Psoas muscle (tissue), 8 donors: ENCODE measurements around the gene BPIFA2. TPM values are rescaled to one million over a fixed set of nuclear protein-coding genes. Genes with fewer than 3 reads are reported as not detected.

Experiments used
- ATAC-seq, 4 donors: fragments of 200-7000 bp; cut with Tn5 transposase; one replicate each; pipeline ENCODE4 v1.9.1; 2020; ENCODE audit warnings: moderate library complexity in 3 of 4, mild to moderate bottlenecking in 2 of 4
- DNase-seq, 2 donors: peaks; one replicate each; pipeline ENCODE4 v3.0.0-alpha.2; 2020
- H3K27ac ChIP-seq: fragments of 200-600 bp; one replicate; pipeline ENCODE4 v1.8.0; 2022
- H3K27me3 ChIP-seq, 3 donors: fragments of 200-600 bp in 1 of 3; one replicate each; pipeline versions ENCODE4 v1.6.1 to v1.8.0; 2013 to 2022; ENCODE audit warnings: low read length in 2 of 3, mild to moderate bottlenecking in 2 of 3, moderate library complexity in 1 of 3; ENCODE audit not compliant: insufficient read depth in 3 of 3
- H3K36me3 ChIP-seq, 2 donors: fragments of 200-600 bp in 1 of 2; one replicate each; pipeline versions ENCODE4 v1.6.1 to v1.8.0; 2013 to 2022; ENCODE audit warnings: low read depth in 1 of 2, mild to moderate bottlenecking in 1 of 2, moderate library complexity in 1 of 2; ENCODE audit not compliant: insufficient read depth in 1 of 2
- H3K4me1 ChIP-seq: fragments of 200-600 bp; one replicate; pipeline ENCODE4 v1.8.0; 2022
- H3K4me3 ChIP-seq: fragments of 200-600 bp; one replicate; pipeline ENCODE4 v1.8.0; 2022; ENCODE audit warnings: mild to moderate bottlenecking
- H3K9me3 ChIP-seq: fragments of 200-600 bp; one replicate; pipeline ENCODE4 v1.8.0; 2022
- WGBS, 3 donors: extraction: QIAGEN DNeasy Blood & Tissue Kit; methylation state at CpG; one replicate each; pipeline versions ENCODE4 v1.1.6 to v1.1.7; 2013; 5-methylcytosine and 5-hydroxymethylcytosine counted together
- intact Hi-C, 2 donors: fragments of 100-400 bp; cut with DNase I; formaldehyde crosslinking; loops; one replicate each; pipeline versions ENCODE4 v1.11.0 to v1.14.2; 2022
- polyA plus RNA-seq, 3 donors: library from polyadenylated mRNA; stranded (reverse); fragments of 200-250 nt; gene quantifications; one replicate each; pipeline ENCODE4 v1.2.3, GENCODE V29; 2013
- total RNA-seq, 4 donors: library from RNA; stranded (reverse); fragmentation: NEBNext Ultra II Directional in 2 of 4; extraction: Animal tissue kit (Norgen Biotek cat#: 25700) in 2 of 4; gene quantifications; one replicate each; pipeline versions ENCODE4 v1.2.1 to v1.2.4, GENCODE V29; 2021 to 2023
- TF ChIP-seq, protein P1 (sequence below): fragments of 200-600 bp; IDR thresholded peaks from one replicate; pipeline ENCODE4 v1.8.0; 2022; ENCODE audit warnings: antibody characterized with exemption
- donor health status: healthy with polysubstance abuse.
- donor health status: DM: no; HTN: no; CAD: no; lungs with moderate emphysema.
- donor health status: Bipolar disorder and iron deficiency.
- donor health status: healthy.
- donor health status: DM: yes; HTN: yes; CAD: no.
- donor health status: DM: no; HTN: no; CAD: no.
- donor health status: DM: no; HTN: no; CAD: no.
- donor health status: DM: yes; HTN: yes; CAD: no.

The BPIFA2 gene
- total and polyA plus RNA-seq, 7 donors: not detected

DNA sequence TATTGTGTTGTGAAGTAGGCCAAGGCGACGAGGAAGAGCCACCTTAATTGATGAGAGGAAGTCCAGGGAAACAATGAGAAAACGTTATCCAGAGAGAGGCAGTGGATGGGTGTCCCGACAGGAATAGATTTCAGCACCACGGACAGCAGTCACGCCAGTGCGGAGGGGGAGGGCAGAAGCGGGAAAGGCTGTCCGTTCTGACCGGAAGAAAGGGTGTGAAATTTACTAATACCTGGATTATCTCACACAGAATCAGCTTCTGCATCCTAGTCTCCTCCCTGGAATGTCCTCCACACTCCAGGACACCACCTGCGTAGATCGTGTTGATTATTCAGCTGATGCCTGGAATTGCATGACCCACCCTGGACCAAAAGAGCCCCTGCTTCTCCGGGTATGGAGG is 41.8 kb downstream of the BPIFA2 start:
- Histone ChIP-seq H3K27ac (no peak overlapping the region), H3K9me3 (no peaks in the 10 kb centered on the region), H3K4me3 (no peak overlapping the region), H3K36me3 (no peaks in the 10 kb centered on the region), H3K27me3 (peaks cover 0 to 16% (median 10%) of the 10 kb centered on the region in 3 donors), H3K4me1 (no peaks in the 10 kb centered on the region)
- intact Hi-C loops: loop anchor here in 1 of 2 donors (5.0 kb wide), 1 partner anchor 307 kb away; no protein-coding TSS in a partner anchor
- WGBS, 3 donors: 2 to 3% (median 3%) methylated on average over 13 of the region's 13 CpGs
- peak in 1 of 4 donors; percentile 65 for ATAC-seq
- DNase-seq: peak; percentile 38 to 70
- TF ChIP-seq, protein P1, sequence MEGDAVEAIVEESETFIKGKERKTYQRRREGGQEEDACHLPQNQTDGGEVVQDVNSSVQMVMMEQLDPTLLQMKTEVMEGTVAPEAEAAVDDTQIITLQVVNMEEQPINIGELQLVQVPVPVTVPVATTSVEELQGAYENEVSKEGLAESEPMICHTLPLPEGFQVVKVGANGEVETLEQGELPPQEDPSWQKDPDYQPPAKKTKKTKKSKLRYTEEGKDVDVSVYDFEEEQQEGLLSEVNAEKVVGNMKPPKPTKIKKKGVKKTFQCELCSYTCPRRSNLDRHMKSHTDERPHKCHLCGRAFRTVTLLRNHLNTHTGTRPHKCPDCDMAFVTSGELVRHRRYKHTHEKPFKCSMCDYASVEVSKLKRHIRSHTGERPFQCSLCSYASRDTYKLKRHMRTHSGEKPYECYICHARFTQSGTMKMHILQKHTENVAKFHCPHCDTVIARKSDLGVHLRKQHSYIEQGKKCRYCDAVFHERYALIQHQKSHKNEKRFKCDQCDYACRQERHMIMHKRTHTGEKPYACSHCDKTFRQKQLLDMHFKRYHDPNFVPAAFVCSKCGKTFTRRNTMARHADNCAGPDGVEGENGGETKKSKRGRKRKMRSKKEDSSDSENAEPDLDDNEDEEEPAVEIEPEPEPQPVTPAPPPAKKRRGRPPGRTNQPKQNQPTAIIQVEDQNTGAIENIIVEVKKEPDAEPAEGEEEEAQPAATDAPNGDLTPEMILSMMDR: no peak

DNA sequence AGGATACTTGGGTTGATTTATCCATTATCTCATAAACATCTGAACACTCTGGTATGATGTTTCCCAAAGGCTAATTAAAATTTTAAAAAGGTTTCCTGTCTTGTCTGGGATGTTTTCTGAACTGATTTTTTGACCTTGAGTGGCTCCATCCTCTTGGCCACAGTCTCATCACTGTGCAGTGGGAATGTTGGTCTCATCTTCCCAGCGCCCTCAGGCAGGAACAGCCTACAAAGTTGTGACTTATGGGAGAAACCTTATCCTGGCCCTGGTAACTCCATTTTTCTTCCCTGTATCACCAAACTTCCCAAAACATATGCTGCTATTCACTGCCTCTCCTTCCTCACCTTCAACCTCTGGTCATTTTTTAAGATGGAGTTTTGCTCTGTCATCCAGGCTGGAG is 42.4 kb downstream of the BPIFA2 start:
- H3K27me3 ChIP-seq: peaks cover 0 to 16% (median 10%) of the 10 kb centered on the region in 3 donors
- WGBS, 3 donors: 49 to 60% (median 53%) methylated on average over 1 of the region's 1 CpG
- no peak for ATAC-seq

DNA sequence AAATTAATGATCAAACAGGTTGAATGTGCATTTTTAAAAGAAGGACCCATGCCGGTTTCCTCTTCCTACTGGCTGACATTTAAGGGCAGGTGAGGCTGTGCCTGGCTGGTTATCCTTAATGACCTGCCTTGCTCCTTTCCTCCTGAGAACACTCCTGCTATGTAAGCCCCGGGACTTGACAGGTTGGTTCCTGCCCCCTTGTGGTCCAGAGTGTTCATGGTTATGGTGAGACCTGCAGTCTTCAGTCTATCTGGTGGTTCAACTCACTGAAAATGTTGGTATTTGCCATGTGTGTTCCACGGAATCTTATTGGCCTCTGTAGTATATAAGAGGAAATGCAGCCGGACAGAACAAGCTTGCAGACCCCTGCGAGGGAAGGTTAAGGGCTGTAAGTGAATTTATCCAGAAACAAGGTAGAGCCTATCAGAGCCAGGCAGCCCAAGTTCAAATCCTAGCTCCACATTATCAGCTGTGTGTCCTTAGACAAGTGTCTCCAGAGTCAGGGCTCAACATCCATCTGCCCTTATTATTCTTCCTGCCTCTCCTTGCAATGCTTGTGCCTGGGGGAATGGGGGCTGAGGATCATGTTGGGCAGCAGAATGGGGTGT is 44.0 kb downstream of the BPIFA2 start:
- no peak for ATAC-seq
- Histone ChIP-seq H3K27me3 (peaks cover 0 to 16% (median 9%) of the 10 kb centered on the region in 3 donors), H3K27ac (no peak overlapping the region), H3K4me1 (no peaks in the 10 kb centered on the region), H3K4me3 (no peak overlapping the region), H3K36me3 (no peaks in the 10 kb centered on the region), H3K9me3 (no peaks in the 10 kb centered on the region)
- no peak for DNase-seq
- intact Hi-C loops: loop anchor here in 1 of 2 donors (5.0 kb wide), 1 partner anchor 310 kb away; no protein-coding TSS in a partner anchor
- 16 to 25% (median 19%) methylated on average over 5 of the region's 5 CpGs for WGBS, 3 donors
- TF ChIP-seq, protein P1: no peak

More for the DNA sequence above, 42.4 kb downstream of the BPIFA2 start:
- no peak overlapping the region for H3K4me3 ChIP-seq
- no peaks in the 10 kb centered on the region for H3K9me3 ChIP-seq
- H3K4me1 ChIP-seq: no peaks in the 10 kb centered on the region
- intact Hi-C loops: loop anchor here in 1 of 2 donors (5.0 kb wide), 1 partner anchor 308 kb away; no protein-coding TSS in a partner anchor
- no peaks in the 10 kb centered on the region for H3K36me3 ChIP-seq
- H3K27ac ChIP-seq: no peak overlapping the region
- TF ChIP-seq, protein P1: no peak
- DNase-seq: no peak

DNA sequence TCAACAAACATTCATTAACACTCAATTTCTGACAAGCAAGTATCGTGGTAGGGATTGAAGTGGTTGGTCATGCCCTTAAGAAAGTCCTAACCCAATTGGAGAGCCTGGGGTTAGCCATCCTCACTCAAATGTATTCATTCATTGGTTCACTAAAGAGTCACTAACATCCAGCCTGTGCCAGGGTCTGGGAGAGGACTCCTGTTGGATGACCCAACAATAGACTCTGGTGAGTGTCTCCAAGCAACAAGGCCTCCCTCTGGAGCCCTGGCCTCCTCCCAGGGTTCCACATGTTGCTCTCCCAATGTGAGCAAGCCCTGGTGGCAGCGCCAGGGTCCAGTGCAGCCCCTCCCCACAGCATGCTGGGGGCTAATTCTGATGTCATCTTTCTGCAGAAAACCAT is 49.1 kb downstream of the BPIFA2 start, which contains the start of gene BPIFA3:
Gene BPIFA3, plus strand, starts transcription at position 301 of the 400 bp plus-strand sequence. CDS start 185 bp downstream, outside the sequence.
- H3K9me3 ChIP-seq: no peaks in the 10 kb centered on the region
- H3K36me3 ChIP-seq: no peaks in the 10 kb centered on the region
- no peak for ATAC-seq
- H3K27me3 ChIP-seq: peaks cover 0 to 16% (median 9%) of the 10 kb centered on the region in 3 donors
- no peak for DNase-seq
- intact Hi-C loops: no loop called here
- H3K4me1 ChIP-seq: no peaks in the 10 kb centered on the region
- TF ChIP-seq, protein P1: no peak
- WGBS, 3 donors: 65 to 80% (median 71%) methylated on average over 2 of the region's 2 CpGs
- no peak within 1 kb of the TSS for H3K27ac ChIP-seq
- H3K4me3 ChIP-seq: no peak within 1 kb of the TSS
